ENCODE results near the gene TBC1D2B.

The TBC1D2B gene

GRCh38 chr15:78052001-78052401 lies 25.5 kb downstream of the TBC1D2B start:
- CTCF ChIA-PET, result interaction anchor here (2.0 kb wide), 1 partner anchor 56 kb away, joined by 6 read pairs; no protein-coding TSS in a partner anchor
- TF ChIP-seq CTBP1 (IDR thresholded peaks at IDR 0.05; ENCODE audit: borderline replicate concordance) (no peak), ARNT (IDR thresholded peaks at IDR 0.05) (no peak), L3MBTL2 (conservative IDR thresholded peaks at IDR 0.05) (no peak), FOXA1 (IDR thresholded peaks at IDR 0.05) (no peak), SUZ12 (IDR thresholded peaks at IDR 0.05) (no peak), LEF1 (IDR thresholded peaks at IDR 0.05; ENCODE audit: borderline replicate concordance) (no peak), FOXM1 (IDR thresholded peaks at IDR 0.05; ENCODE audit: borderline replicate concordance) (no peak), TARDBP (IDR thresholded peaks at IDR 0.05) (no peak), NFRKB (IDR thresholded peaks at IDR 0.05) (no peak), HDGF (IDR thresholded peaks at IDR 0.05; ENCODE audit: borderline replicate concordance) (no peak), ZNF384 (IDR thresholded peaks at IDR 0.05) (no peak), PKNOX1 (IDR thresholded peaks at IDR 0.05) (no peak), FOXK2 (IDR thresholded peaks at IDR 0.05) (no peak), ELF4 (IDR thresholded peaks at IDR 0.05) (no peak), BHLHE40 (IDR thresholded peaks at IDR 0.05; ENCODE audit: borderline replicate concordance) (no peak), SP1 (IDR thresholded peaks at IDR 0.05) (no peak)
- DNase-seq (ENCODE audit: extremely low spot score), result no peak
- POLR2A ChIA-PET, result interaction anchor here (1.0 to 2.8 kb wide), 2 partner anchors 15 to 17 kb away, joined by 3 to 7 read pairs; no protein-coding TSS in a partner anchor

- CTCF ChIA-PET, result interaction anchor here (2.0 kb wide), 1 partner anchor 57 kb away, joined by 6 read pairs; no protein-coding TSS in a partner anchor
- no peak for DNase-seq (ENCODE audit: extremely low spot score)
- POLR2A ChIA-PET, result interaction anchor here (1.0 to 2.8 kb wide), 2 partner anchors 16 kb away, joined by 3 to 7 read pairs; no protein-coding TSS in a partner anchor
- TF ChIP-seq ELF4 (IDR thresholded peaks at IDR 0.05) (no peak), FOXA1 (IDR thresholded peaks at IDR 0.05) (no peak), NFRKB (IDR thresholded peaks at IDR 0.05) (no peak), ZNF384 (IDR thresholded peaks at IDR 0.05) (no peak), HDGF (IDR thresholded peaks at IDR 0.05; ENCODE audit: borderline replicate concordance) (no peak), ARNT (IDR thresholded peaks at IDR 0.05) (no peak), CTBP1 (IDR thresholded peaks at IDR 0.05; ENCODE audit: borderline replicate concordance) (no peak), SP1 (IDR thresholded peaks at IDR 0.05) (no peak), TARDBP (IDR thresholded peaks at IDR 0.05) (no peak), L3MBTL2 (conservative IDR thresholded peaks at IDR 0.05) (no peak), FOXM1 (IDR thresholded peaks at IDR 0.05; ENCODE audit: borderline replicate concordance) (no peak), PKNOX1 (IDR thresholded peaks at IDR 0.05) (no peak), SUZ12 (IDR thresholded peaks at IDR 0.05) (no peak), FOXK2 (IDR thresholded peaks at IDR 0.05) (no peak), LEF1 (IDR thresholded peaks at IDR 0.05; ENCODE audit: borderline replicate concordance) (no peak), BHLHE40 (IDR thresholded peaks at IDR 0.05; ENCODE audit: borderline replicate concordance) (no peak)
Measured at GRCh38 chr15:78051596-78051995, 25.9 kb downstream of the TBC1D2B start.

- TF ChIP-seq LEF1 (IDR thresholded peaks at IDR 0.05; ENCODE audit: borderline replicate concordance) (no peak), L3MBTL2 (conservative IDR thresholded peaks at IDR 0.05) (no peak), ARNT (IDR thresholded peaks at IDR 0.05) (no peak), HDGF (IDR thresholded peaks at IDR 0.05; ENCODE audit: borderline replicate concordance) (no peak)
- POLR2A ChIA-PET, result interaction anchor here (0.9 to 2.8 kb wide), 2 partner anchors 13 to 17 kb away, joined by 3 to 7 read pairs; no protein-coding TSS in a partner anchor
- DNase-seq (ENCODE audit: extremely low spot score), result no peak
- CTCF ChIA-PET, result interaction anchor here (2.0 kb wide), 1 partner anchor 58 kb away, joined by 6 read pairs; no protein-coding TSS in a partner anchor
Measured at GRCh38 chr15:78050826-78051225, 26.7 kb downstream of the TBC1D2B start.

GRCh38 chr15:78050441-78050809 lies 27.1 kb downstream of the TBC1D2B start:
- ChIA-PET CTCF (no interaction called here), POLR2A (interaction anchor here (0.9 to 2.8 kb wide), 2 partner anchors 13 to 17 kb away, joined by 3 to 7 read pairs; no protein-coding TSS in a partner anchor)
- no peak for DNase-seq (ENCODE audit: extremely low spot score)
- TF ChIP-seq CTBP1 (IDR thresholded peaks at IDR 0.05; ENCODE audit: borderline replicate concordance), result no peak
- no peak for TF ChIP-seq L3MBTL2 (conservative IDR thresholded peaks at IDR 0.05)
- no peak for TF ChIP-seq SP1 (IDR thresholded peaks at IDR 0.05)
- no peak for TF ChIP-seq BHLHE40 (IDR thresholded peaks at IDR 0.05; ENCODE audit: borderline replicate concordance)
- no peak for TF ChIP-seq TARDBP (IDR thresholded peaks at IDR 0.05)
- no peak for TF ChIP-seq FOXM1 (IDR thresholded peaks at IDR 0.05; ENCODE audit: borderline replicate concordance)
- no peak for TF ChIP-seq LEF1 (IDR thresholded peaks at IDR 0.05; ENCODE audit: borderline replicate concordance)
- TF ChIP-seq PKNOX1 (IDR thresholded peaks at IDR 0.05), result no peak
- no peak for TF ChIP-seq ARNT (IDR thresholded peaks at IDR 0.05)
- no peak for TF ChIP-seq HDGF (IDR thresholded peaks at IDR 0.05; ENCODE audit: borderline replicate concordance)
- no peak for TF ChIP-seq FOXK2 (IDR thresholded peaks at IDR 0.05)
- no peak for TF ChIP-seq SUZ12 (IDR thresholded peaks at IDR 0.05)
- TF ChIP-seq ZNF384 (IDR thresholded peaks at IDR 0.05), result no peak
- no peak for TF ChIP-seq FOXA1 (IDR thresholded peaks at IDR 0.05)
- no peak for TF ChIP-seq ELF4 (IDR thresholded peaks at IDR 0.05)
- TF ChIP-seq NFRKB (IDR thresholded peaks at IDR 0.05), result no peak

GRCh38 chr15:78049691-78050440 lies 27.6 kb downstream of the TBC1D2B start:
- no peak for DNase-seq (ENCODE audit: extremely low spot score)
- CTCF ChIA-PET, result no interaction called here
- TF ChIP-seq TARDBP (IDR thresholded peaks at IDR 0.05) (no peak), L3MBTL2 (conservative IDR thresholded peaks at IDR 0.05) (no peak), SUZ12 (IDR thresholded peaks at IDR 0.05) (no peak), ZNF384 (IDR thresholded peaks at IDR 0.05) (no peak), FOXK2 (IDR thresholded peaks at IDR 0.05) (no peak), BHLHE40 (IDR thresholded peaks at IDR 0.05; ENCODE audit: borderline replicate concordance) (no peak), FOXM1 (IDR thresholded peaks at IDR 0.05; ENCODE audit: borderline replicate concordance) (no peak), HDGF (IDR thresholded peaks at IDR 0.05; ENCODE audit: borderline replicate concordance) (no peak), LEF1 (IDR thresholded peaks at IDR 0.05; ENCODE audit: borderline replicate concordance) (no peak), FOXA1 (IDR thresholded peaks at IDR 0.05) (no peak), PKNOX1 (IDR thresholded peaks at IDR 0.05) (no peak), ELF4 (IDR thresholded peaks at IDR 0.05) (no peak), SP1 (IDR thresholded peaks at IDR 0.05) (no peak), ARNT (IDR thresholded peaks at IDR 0.05) (no peak)
- POLR2A ChIA-PET, result no interaction called here

All from HEK293T (cell line).